ENCODE results near the gene SNX10. TPM values are rescaled to one million over a fixed set of nuclear protein-coding genes. Genes with fewer than 3 reads are reported as not detected.

Gene SNX10
- 3.8 to 5.4 TPM (median 4.8 TPM) in 5 replicates for total RNA-seq (2022; extraction: Qiagen RNA extraction)

GRCh38 chr7:26291699-26292538 is at the start of gene SNX10:
Gene SNX10, plus strand, starts transcription at chr7:26291862. Its CDS starts 54,581 bp downstream, at chr7:26346443.

Other genes with a start within 250 kb of the SNX10 start
- gene NFE2L3, start 139.7 kb upstream of the SNX10 start, total RNA-seq (2022; extraction: Qiagen RNA extraction) = 7.3 to 9.5 TPM (median 7.8 TPM) in 5 replicates
- 1,157 to 1,358 TPM (median 1,176 TPM) in 5 replicates for gene HNRNPA2B1, start 91.1 kb upstream of the SNX10 start, total RNA-seq (2022; extraction: Qiagen RNA extraction)
- gene CBX3, start 90.1 kb upstream of the SNX10 start, total RNA-seq (2022; extraction: Qiagen RNA extraction) = 213 to 279 TPM (median 222 TPM) in 5 replicates

All from A549 treated with Mapracorat at 1 μM for 4 hours (cell line).